ENCODE results near the gene CDK5. TPM values are rescaled to one million over a fixed set of nuclear protein-coding genes. Genes with fewer than 3 reads are reported as not detected.

Gene CDK5
- total and polyA plus RNA-seq, 12 donors, result 15.4 to 29.8 (median 19.7) TPM

DNA sequence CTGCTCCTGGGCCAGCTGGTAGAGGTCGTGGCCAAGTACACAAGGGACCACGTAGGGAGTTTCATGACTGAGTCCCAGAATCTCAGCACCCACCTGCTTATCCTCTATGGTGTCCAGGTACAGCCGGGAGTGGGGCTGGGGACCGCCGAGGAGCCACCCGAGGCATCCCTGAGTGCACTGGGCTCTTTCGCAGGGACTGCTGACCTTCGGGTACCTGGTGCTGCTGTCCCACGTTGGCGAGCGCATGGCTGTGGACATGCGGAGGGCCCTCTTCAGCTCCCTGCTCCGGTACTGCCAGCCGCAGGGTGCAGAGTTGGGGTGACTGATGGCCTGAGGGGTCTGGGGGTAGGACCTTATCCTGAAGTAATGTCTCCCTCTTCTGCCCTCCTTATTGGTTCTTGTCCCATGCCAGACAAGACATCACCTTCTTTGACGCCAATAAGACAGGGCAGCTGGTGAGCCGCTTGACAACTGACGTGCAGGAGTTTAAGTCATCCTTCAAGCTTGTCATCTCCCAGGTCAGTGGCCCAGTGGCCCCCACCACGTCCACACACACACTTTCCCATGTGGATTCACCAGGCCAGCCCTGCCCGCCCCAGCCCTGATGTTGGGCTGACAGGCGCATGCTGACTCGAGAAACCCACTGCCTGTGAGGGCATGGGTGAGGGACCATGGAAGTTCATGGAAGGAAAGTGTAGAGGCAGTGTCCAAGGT, 23.2 kb downstream of the CDK5 start:
- H3K27me3 ChIP-seq, result no peaks in the 10 kb centered on the region
- H3K27ac ChIP-seq, result no peak overlapping the region
- H3K4me1 ChIP-seq (replicated peaks in 1 of 2), result peaks cover 9 to 17% of the 10 kb centered on the region in 2 donors
- intact Hi-C loops (cut with DNase I), result no loop called here
- H3K9me3 ChIP-seq (replicated peaks in 1 of 3), result no peaks in the 10 kb centered on the region
- H3K4me3 ChIP-seq, result no peak overlapping the region
- TF ChIP-seq POLR2A (IDR thresholded peaks at IDR 0.05), result no peak
- TF ChIP-seq, protein P1, sequence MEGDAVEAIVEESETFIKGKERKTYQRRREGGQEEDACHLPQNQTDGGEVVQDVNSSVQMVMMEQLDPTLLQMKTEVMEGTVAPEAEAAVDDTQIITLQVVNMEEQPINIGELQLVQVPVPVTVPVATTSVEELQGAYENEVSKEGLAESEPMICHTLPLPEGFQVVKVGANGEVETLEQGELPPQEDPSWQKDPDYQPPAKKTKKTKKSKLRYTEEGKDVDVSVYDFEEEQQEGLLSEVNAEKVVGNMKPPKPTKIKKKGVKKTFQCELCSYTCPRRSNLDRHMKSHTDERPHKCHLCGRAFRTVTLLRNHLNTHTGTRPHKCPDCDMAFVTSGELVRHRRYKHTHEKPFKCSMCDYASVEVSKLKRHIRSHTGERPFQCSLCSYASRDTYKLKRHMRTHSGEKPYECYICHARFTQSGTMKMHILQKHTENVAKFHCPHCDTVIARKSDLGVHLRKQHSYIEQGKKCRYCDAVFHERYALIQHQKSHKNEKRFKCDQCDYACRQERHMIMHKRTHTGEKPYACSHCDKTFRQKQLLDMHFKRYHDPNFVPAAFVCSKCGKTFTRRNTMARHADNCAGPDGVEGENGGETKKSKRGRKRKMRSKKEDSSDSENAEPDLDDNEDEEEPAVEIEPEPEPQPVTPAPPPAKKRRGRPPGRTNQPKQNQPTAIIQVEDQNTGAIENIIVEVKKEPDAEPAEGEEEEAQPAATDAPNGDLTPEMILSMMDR (IDR thresholded peaks at IDR 0.05), result no peak
- no peak for DNase-seq
- WGBS, 4 donors, result 90 to 95% (median 94%) methylated on average over 12 to 21 of the region's 21 CpGs
- H3K36me3 ChIP-seq (replicated peaks in 1 of 2), result peaks cover 0 to 34% of the 10 kb centered on the region in 2 donors

- no peak overlapping the region for H3K27ac ChIP-seq
- H3K4me3 ChIP-seq, result no peak overlapping the region
- no peak for DNase-seq
- H3K36me3 ChIP-seq (replicated peaks in 1 of 2), result peaks cover 0 to 34% of the 10 kb centered on the region in 2 donors
- WGBS, 4 donors, result 82 to 100% (median 92%) methylated on average over 3 to 5 of the region's 5 CpGs
- intact Hi-C loops (cut with DNase I), result no loop called here
- TF ChIP-seq POLR2A (IDR thresholded peaks at IDR 0.05), result no peak
- TF ChIP-seq, protein P1 (IDR thresholded peaks at IDR 0.05), result no peak
- peaks cover 9 to 18% of the 10 kb centered on the region in 2 donors for H3K4me1 ChIP-seq (replicated peaks in 1 of 2)
- no peaks in the 10 kb centered on the region for H3K27me3 ChIP-seq
- no peaks in the 10 kb centered on the region for H3K9me3 ChIP-seq (replicated peaks in 1 of 3)
Measured at GRCh38 chr7:151033864-151034249, 23.8 kb downstream of the CDK5 start.

GRCh38 chr7:151032936-151033863, 24.5 kb downstream of the CDK5 start:
- H3K27ac ChIP-seq, result no peak overlapping the region
- peaks cover 6 to 12% of the 10 kb centered on the region in 2 donors for H3K4me1 ChIP-seq (replicated peaks in 1 of 2)
- no peak overlapping the region for H3K4me3 ChIP-seq
- TF ChIP-seq POLR2A (IDR thresholded peaks at IDR 0.05), result no peak
- TF ChIP-seq, protein P1 (IDR thresholded peaks at IDR 0.05), result no peak
- H3K36me3 ChIP-seq (replicated peaks in 1 of 2), result peaks cover 0 to 34% of the 10 kb centered on the region in 2 donors
- WGBS, 4 donors, result 87 to 91% (median 90%) methylated on average over 13 to 17 of the region's 17 CpGs
- H3K9me3 ChIP-seq (replicated peaks in 1 of 3), result no peaks in the 10 kb centered on the region
- intact Hi-C loops (cut with DNase I), result no loop called here
- no peak for DNase-seq
- no peaks in the 10 kb centered on the region for H3K27me3 ChIP-seq

DNA sequence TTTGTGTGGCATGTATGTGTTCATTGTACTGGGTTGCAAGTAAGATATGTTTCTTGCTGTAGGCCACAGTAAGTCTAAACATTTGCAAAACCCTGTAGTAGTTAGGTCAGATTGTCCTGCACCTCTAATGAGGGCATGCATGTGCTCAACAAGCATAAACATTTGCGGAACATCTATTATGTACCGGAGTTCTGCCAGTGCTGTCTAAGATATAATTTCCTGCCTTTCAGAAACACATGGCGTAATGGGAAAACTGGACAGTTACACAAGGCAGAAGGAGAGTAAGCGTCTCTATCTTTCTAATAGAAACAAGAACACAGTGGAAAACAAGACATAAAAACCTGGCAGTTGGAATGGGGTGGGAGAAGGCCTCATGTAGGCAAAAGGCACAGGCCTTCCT, 26.7 kb downstream of the CDK5 start:
- DNase-seq, result no peak
- peaks cover 6 to 16% of the 10 kb centered on the region in 2 donors for H3K4me1 ChIP-seq (replicated peaks in 1 of 2)
- no peaks in the 10 kb centered on the region for H3K9me3 ChIP-seq (replicated peaks in 1 of 3)
- H3K27ac ChIP-seq, result no peak overlapping the region
- no peak overlapping the region for H3K4me3 ChIP-seq
- WGBS, 4 donors, result 92 to 99% (median 94%) methylated on average over 4 of the region's 4 CpGs
- peaks cover 0 to 19% of the 10 kb centered on the region in 2 donors for H3K36me3 ChIP-seq (replicated peaks in 1 of 2)
- no peaks in the 10 kb centered on the region for H3K27me3 ChIP-seq
- no peak for TF ChIP-seq POLR2A (IDR thresholded peaks at IDR 0.05)
- TF ChIP-seq, protein P1 (IDR thresholded peaks at IDR 0.05), result no peak
- intact Hi-C loops (cut with DNase I), result no loop called here

Data from adrenal gland (tissue), 12 donors.